ENCODE results near the gene COPE. TPM values are rescaled to one million over a fixed set of nuclear protein-coding genes. Genes with fewer than 3 reads are reported as not detected.
A peak's percentile ranks its signal among the peaks of the same experiment; 100 is the strongest.

The COPE gene
- total and polyA plus RNA-seq, 7 donors, result 130 to 346 (median 198) TPM

GRCh38 chr19:18865973-18866799 lies 53.0 kb downstream of the COPE start:
- no peaks in the 10 kb centered on the region for H3K9me3 ChIP-seq
- intact Hi-C loops (cut with DNase I), result no loop called here
- H3K4me1 ChIP-seq, result peaks cover 0 to 24% (median 19%) of the 10 kb centered on the region in 4 donors
- DNase-seq, result no peak
- peaks cover 14 to 26% (median 16%) of the 10 kb centered on the region in 3 donors for H3K27me3 ChIP-seq
- 40 to 47% methylated on average over 38 of the region's 38 CpGs for WGBS, 2 donors
- H3K36me3 ChIP-seq, result peaks cover 38 to 71% (median 63%) of the 10 kb centered on the region in 4 donors
- TF ChIP-seq CTCF (IDR thresholded peaks at IDR 0.05), result peak; percentile 67 to 98 (median 88)
- TF ChIP-seq POLR2AphosphoS5 (IDR thresholded peaks at IDR 0.05), result no peak
- no peak overlapping the region for H3K4me3 ChIP-seq
- H3K27ac ChIP-seq, result no peak overlapping the region

- Histone ChIP-seq H3K4me3 (no peak overlapping the region), H3K36me3 (peaks cover 46 to 79% (median 71%) of the 10 kb centered on the region in 4 donors), H3K9me3 (no peaks in the 10 kb centered on the region), H3K27me3 (peaks cover 12 to 20% (median 16%) of the 10 kb centered on the region in 3 donors), H3K4me1 (peaks cover 0 to 22% (median 21%) of the 10 kb centered on the region in 4 donors), H3K27ac (no peak overlapping the region)
- TF ChIP-seq POLR2AphosphoS5 (IDR thresholded peaks at IDR 0.05) (no peak), CTCF (IDR thresholded peaks at IDR 0.05) (no peak), POLR2A (IDR thresholded peaks at IDR 0.05) (no peak), EP300 (IDR thresholded peaks at IDR 0.05) (no peak)
- no peak for DNase-seq
- intact Hi-C loops (cut with DNase I), result no loop called here
- 82 to 90% methylated on average over 27 of the region's 27 CpGs for WGBS, 2 donors
Observed at GRCh38 chr19:18865106-18865972, 53.8 kb downstream of the COPE start.

GRCh38 chr19:18863843-18864362 lies 55.3 kb downstream of the COPE start:
- TF ChIP-seq CTCF (IDR thresholded peaks at IDR 0.05) (no peak), POLR2A (IDR thresholded peaks at IDR 0.05) (no peak), EP300 (IDR thresholded peaks at IDR 0.05) (no peak), POLR2AphosphoS5 (IDR thresholded peaks at IDR 0.05) (no peak)
- Histone ChIP-seq H3K4me3 (no peak overlapping the region), H3K27ac (no peak overlapping the region), H3K9me3 (no peaks in the 10 kb centered on the region), H3K4me1 (peaks cover 0 to 13% (median 6%) of the 10 kb centered on the region in 4 donors), H3K27me3 (peaks cover 0 to 7% (median 4%) of the 10 kb centered on the region in 3 donors), H3K36me3 (peaks cover 55 to 94% (median 84%) of the 10 kb centered on the region in 4 donors)
- DNase-seq, result no peak
- 76 to 84% methylated on average over 16 of the region's 16 CpGs for WGBS, 2 donors
- intact Hi-C loops (cut with DNase I), result no loop called here

GRCh38 chr19:18862976-18863842 lies 56.0 kb downstream of the COPE start:
- no peak for DNase-seq
- H3K27me3 ChIP-seq, result peaks cover 0 to 1% (median 0%) of the 10 kb centered on the region in 3 donors
- H3K27ac ChIP-seq, result no peak overlapping the region
- H3K4me3 ChIP-seq, result no peak overlapping the region
- intact Hi-C loops (cut with DNase I), result no loop called here
- 93 to 94% methylated on average over 33 of the region's 33 CpGs for WGBS, 2 donors
- H3K4me1 ChIP-seq, result peaks cover 0 to 13% (median 0%) of the 10 kb centered on the region in 4 donors
- TF ChIP-seq POLR2AphosphoS5 (IDR thresholded peaks at IDR 0.05) (no peak), POLR2A (IDR thresholded peaks at IDR 0.05) (no peak), CTCF (IDR thresholded peaks at IDR 0.05) (no peak), EP300 (IDR thresholded peaks at IDR 0.05) (no peak)
- H3K9me3 ChIP-seq, result no peaks in the 10 kb centered on the region
- peaks cover 62 to 97% (median 90%) of the 10 kb centered on the region in 4 donors for H3K36me3 ChIP-seq
